Panc1 (cell line): ENCODE results near the gene KRT26. TPM values are rescaled to one million over a fixed set of nuclear protein-coding genes. Genes with fewer than 3 reads are reported as not detected.

Experiments
- ATAC-seq: fragments of 200-7000 bp; cut with Tn5 transposase; 2 replicates; pipeline ENCODE4 v1.9.1; 2020; ENCODE audit warnings: mild to moderate bottlenecking, moderate library complexity
- BruUV-seq: library from RNA; stranded (reverse); fragments of 400-500 nt; replicated peaks from 2 replicates; lab custom pipeline; 2021; lab: Mats Ljungman, UMichigan
- CTCF ChIA-PET: fragments of 300-600 bp; sonication (Branson Sonifier 250); formaldehyde crosslinking; loops from one replicate; lab custom pipeline; 2022; ENCODE audit warnings: antibody characterized with exemption; lab: Charles Lee
- POLR2A ChIA-PET: fragments of 300-600 bp; sonication (Branson Sonifier 250); formaldehyde crosslinking; loops from one replicate; lab custom pipeline; 2022; ENCODE audit warnings: antibody characterized with exemption; lab: Charles Lee
- DNase-seq: peaks from one replicate; pipeline ENCODE4 v3.0.0-alpha.2; 2010; ENCODE audit warnings: low read depth, low spot score
- H3K27ac ChIP-seq: 2 replicates; pipeline ENCODE4 v1.5.1; 2011; ENCODE audit warnings: mild to moderate bottlenecking, low read length, inconsistent platforms
- H3K27me3 ChIP-seq: fragments of 200-500 bp; sonication (Bioruptor generic); 2 replicates; pipeline ENCODE4 v1.6.0; 2014; ENCODE audit warnings: low read length, inconsistent platforms; ENCODE audit not compliant: control insufficient read depth, insufficient read depth
- H3K36me3 ChIP-seq: fragments of 200-500 bp; sonication (Bioruptor generic); 2 replicates; pipeline ENCODE4 v1.5.1; 2014; ENCODE audit warnings: inconsistent platforms, mild to moderate bottlenecking, low read length, moderate library complexity; ENCODE audit not compliant: control insufficient read depth, insufficient read depth
- H3K4me1 ChIP-seq: 2 replicates; pipeline ENCODE4 v1.5.1; 2011; ENCODE audit warnings: inconsistent platforms, mild to moderate bottlenecking, low read length, moderate library complexity; ENCODE audit not compliant: control insufficient read depth, insufficient read depth
- H3K4me3 ChIP-seq, 2 experiments: 2 replicates each; pipeline ENCODE4 v1.5.1; 2011 to 2012; ENCODE audit warnings: low read depth in 2 of 2, low read length in 2 of 2, mild to moderate bottlenecking in 2 of 2, inconsistent platforms in 1 of 2, moderate library complexity in 1 of 2
- H3K9me3 ChIP-seq: fragments of 200-500 bp; sonication (Bioruptor generic); 2 replicates; pipeline ENCODE4 v1.5.1; 2014; ENCODE audit warnings: low read depth, mild to moderate bottlenecking, inconsistent platforms, low read length, moderate library complexity; ENCODE audit not compliant: control insufficient read depth, insufficient read depth
- POLR2AphosphoS5 ChIP-seq: IDR thresholded peaks from 2 replicates; pipeline ENCODE4 v1.6.1; 2012; ENCODE audit warnings: mild to moderate bottlenecking, low read depth, low read length, moderate library complexity
- SIN3A ChIP-seq: IDR thresholded peaks from 2 replicates; pipeline ENCODE4 v1.6.1; 2012; ENCODE audit warnings: low read depth, mild to moderate bottlenecking, low read length, moderate library complexity, borderline replicate concordance; ENCODE audit not compliant: insufficient read depth
- TCF7L2 ChIP-seq: IDR thresholded peaks from 2 replicates; pipeline ENCODE4 v1.6.1; 2011; ENCODE audit warnings: mild to moderate bottlenecking, low read depth, low read length, inconsistent platforms
- in situ Hi-C: cut with HindIII; loops from 2 replicates; pipeline ENCODE4 v1.10.0; 2016; ENCODE audit warnings: low sequenced_read_pairs, low pct_unique_long_range_greater_than_20kb
- intact Hi-C: fragments of 100-400 bp; cut with micrococcal nuclease; formaldehyde crosslinking; loops from one replicate; pipeline ENCODE4 v1.10.0; 2022; ENCODE audit not compliant: unreplicated experiment
- total RNA-seq: library from RNA; stranded (reverse); gene quantifications from one replicate; pipeline ENCODE4 v1.2.1, GENCODE V29; 2021; ENCODE audit not compliant: unreplicated experiment
- TF ChIP-seq, protein P1 (sequence below): fragments of 450-650 bp; IDR thresholded peaks from 2 replicates; pipeline ENCODE4 v1.5.1; 2017; ENCODE audit warnings: mild to moderate bottlenecking
- TF ChIP-seq, protein P2 (sequence below), 2 experiments: IDR thresholded peaks; 2 replicates each; pipeline ENCODE4 v1.6.1; 2011 to 2012; ENCODE audit warnings: low read depth in 2 of 2, control low read depth in 1 of 2, low read length in 1 of 2, mild to moderate bottlenecking in 1 of 2, moderate library complexity in 1 of 2; ENCODE audit not compliant: insufficient read depth in 1 of 2

Gene KRT26
- total RNA-seq, 1 experiment from 2014 or later: not detected

- H3K4me3 ChIP-seq: no peak overlapping the region
- H3K36me3 ChIP-seq: no peaks in the 10 kb centered on the region
- H3K4me1 ChIP-seq: peaks cover 5% of the 10 kb centered on the region
- no peak overlapping the region for H3K27ac ChIP-seq
- CTCF ChIA-PET: no interaction called here
- DNase-seq (no peak), ATAC-seq (peak; percentile 100)
- in situ Hi-C loops: no loop called here
- intact Hi-C loops: loop anchor here (2.0 to 5.0 kb wide), 2 partner anchors 49 to 863 kb away; no protein-coding TSS in a partner anchor
- no peak for TF ChIP-seq SIN3A
- TF ChIP-seq, protein P1, sequence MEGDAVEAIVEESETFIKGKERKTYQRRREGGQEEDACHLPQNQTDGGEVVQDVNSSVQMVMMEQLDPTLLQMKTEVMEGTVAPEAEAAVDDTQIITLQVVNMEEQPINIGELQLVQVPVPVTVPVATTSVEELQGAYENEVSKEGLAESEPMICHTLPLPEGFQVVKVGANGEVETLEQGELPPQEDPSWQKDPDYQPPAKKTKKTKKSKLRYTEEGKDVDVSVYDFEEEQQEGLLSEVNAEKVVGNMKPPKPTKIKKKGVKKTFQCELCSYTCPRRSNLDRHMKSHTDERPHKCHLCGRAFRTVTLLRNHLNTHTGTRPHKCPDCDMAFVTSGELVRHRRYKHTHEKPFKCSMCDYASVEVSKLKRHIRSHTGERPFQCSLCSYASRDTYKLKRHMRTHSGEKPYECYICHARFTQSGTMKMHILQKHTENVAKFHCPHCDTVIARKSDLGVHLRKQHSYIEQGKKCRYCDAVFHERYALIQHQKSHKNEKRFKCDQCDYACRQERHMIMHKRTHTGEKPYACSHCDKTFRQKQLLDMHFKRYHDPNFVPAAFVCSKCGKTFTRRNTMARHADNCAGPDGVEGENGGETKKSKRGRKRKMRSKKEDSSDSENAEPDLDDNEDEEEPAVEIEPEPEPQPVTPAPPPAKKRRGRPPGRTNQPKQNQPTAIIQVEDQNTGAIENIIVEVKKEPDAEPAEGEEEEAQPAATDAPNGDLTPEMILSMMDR: peak; percentile 92
- peaks cover 27% of the 10 kb centered on the region for H3K27me3 ChIP-seq
- BruUV-seq: no TSS peak
- no peaks in the 10 kb centered on the region for H3K9me3 ChIP-seq
- POLR2A ChIA-PET: no interaction called here
Measured at GRCh38 chr17:40803617-40804082, 31.6 kb upstream of the KRT26 start.

DNA sequence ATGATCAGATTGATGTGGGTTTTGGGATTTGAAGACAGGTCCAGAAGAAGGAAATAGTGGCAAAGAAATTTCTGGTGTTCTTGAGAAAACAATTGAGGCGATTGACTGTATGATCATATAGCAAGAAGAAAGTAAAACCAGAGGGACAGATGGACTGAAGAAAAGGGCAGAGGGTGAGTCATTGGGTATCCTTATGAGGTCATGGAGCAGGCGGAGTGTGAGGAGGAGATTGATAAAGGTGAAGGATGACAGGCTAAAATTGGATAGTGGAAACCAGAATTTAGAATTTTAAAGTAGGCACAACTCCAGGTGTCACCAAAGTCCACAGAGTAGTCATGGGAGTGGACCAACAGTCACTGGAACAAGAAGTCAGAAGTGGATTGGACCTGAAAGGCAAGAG is 29.2 kb upstream of the KRT26 start:
- ChIA-PET POLR2A (no interaction called here), CTCF (interaction anchor here (0.7 kb wide), 1 partner anchor 720 kb away, joined by 4 read pairs; no protein-coding TSS in a partner anchor)
- Histone ChIP-seq H3K27me3 (peaks cover 30% of the 10 kb centered on the region), H3K4me3 (no peak overlapping the region), H3K9me3 (no peaks in the 10 kb centered on the region), H3K27ac (no peak overlapping the region), H3K36me3 (no peaks in the 10 kb centered on the region), H3K4me1 (peaks cover 5% of the 10 kb centered on the region)
- no TSS peak for BruUV-seq
- intact Hi-C loops: loop anchor here (5.0 kb wide), 1 partner anchor 51 kb away; no protein-coding TSS in a partner anchor
- in situ Hi-C loops: no loop called here
- no peak for DNase-seq
- no peak for ATAC-seq
- TF ChIP-seq TCF7L2 (no peak), POLR2AphosphoS5 (no peak), SIN3A (no peak)
- TF ChIP-seq, protein P1: no peak
- TF ChIP-seq, protein P2, sequence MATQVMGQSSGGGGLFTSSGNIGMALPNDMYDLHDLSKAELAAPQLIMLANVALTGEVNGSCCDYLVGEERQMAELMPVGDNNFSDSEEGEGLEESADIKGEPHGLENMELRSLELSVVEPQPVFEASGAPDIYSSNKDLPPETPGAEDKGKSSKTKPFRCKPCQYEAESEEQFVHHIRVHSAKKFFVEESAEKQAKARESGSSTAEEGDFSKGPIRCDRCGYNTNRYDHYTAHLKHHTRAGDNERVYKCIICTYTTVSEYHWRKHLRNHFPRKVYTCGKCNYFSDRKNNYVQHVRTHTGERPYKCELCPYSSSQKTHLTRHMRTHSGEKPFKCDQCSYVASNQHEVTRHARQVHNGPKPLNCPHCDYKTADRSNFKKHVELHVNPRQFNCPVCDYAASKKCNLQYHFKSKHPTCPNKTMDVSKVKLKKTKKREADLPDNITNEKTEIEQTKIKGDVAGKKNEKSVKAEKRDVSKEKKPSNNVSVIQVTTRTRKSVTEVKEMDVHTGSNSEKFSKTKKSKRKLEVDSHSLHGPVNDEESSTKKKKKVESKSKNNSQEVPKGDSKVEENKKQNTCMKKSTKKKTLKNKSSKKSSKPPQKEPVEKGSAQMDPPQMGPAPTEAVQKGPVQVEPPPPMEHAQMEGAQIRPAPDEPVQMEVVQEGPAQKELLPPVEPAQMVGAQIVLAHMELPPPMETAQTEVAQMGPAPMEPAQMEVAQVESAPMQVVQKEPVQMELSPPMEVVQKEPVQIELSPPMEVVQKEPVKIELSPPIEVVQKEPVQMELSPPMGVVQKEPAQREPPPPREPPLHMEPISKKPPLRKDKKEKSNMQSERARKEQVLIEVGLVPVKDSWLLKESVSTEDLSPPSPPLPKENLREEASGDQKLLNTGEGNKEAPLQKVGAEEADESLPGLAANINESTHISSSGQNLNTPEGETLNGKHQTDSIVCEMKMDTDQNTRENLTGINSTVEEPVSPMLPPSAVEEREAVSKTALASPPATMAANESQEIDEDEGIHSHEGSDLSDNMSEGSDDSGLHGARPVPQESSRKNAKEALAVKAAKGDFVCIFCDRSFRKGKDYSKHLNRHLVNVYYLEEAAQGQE (IDR thresholded peaks at IDR 0.05; ENCODE audit: insufficient read depth in 1 of 2, low read depth in 2 of 2, low read length in 1 of 2): no peak
